B cell (primary cell): ENCODE results near the gene PDZRN3. TPM values are rescaled to one million over a fixed set of nuclear protein-coding genes. Genes with fewer than 3 reads are reported as not detected.

Source experiments
- ATAC-seq: fragments of 200-7000 bp; cut with Tn5 transposase; one replicate; pipeline ENCODE4 v1.10.0; 2021; ENCODE audit warnings: low read depth, mild to moderate bottlenecking, moderate number of reproducible peaks, moderate library complexity
- CTCF ChIA-PET: fragments of 350-600 bp; sonication (Branson Sonifier 250); formaldehyde crosslinking; loops from one replicate; lab custom pipeline; 2021; ENCODE audit warnings: antibody characterized with exemption, inconsistent platforms; lab: Charles Lee
- POLR2A ChIA-PET: fragments of 350-600 bp; sonication (Branson Sonifier 250); formaldehyde crosslinking; loops from one replicate; lab custom pipeline; 2021; ENCODE audit warnings: antibody characterized with exemption; lab: Charles Lee
- DNase-seq: peaks from one replicate; pipeline ENCODE4 v3.0.0; 2013
- H2AFZ ChIP-seq: 2 replicates; pipeline ENCODE4 v1.6.1; 2012; ENCODE audit warnings: mild to moderate bottlenecking, low read depth, low read length; ENCODE audit not compliant: insufficient read depth, poor library complexity, severe bottlenecking
- H3K27ac ChIP-seq, 2 donors: 1 replicate in 1 of 2; 2 replicates in 1 of 2; pipeline ENCODE4 v1.5.1; 2012 to 2013; ENCODE audit warnings: low read length in 2 of 2, mild to moderate bottlenecking in 2 of 2, moderate library complexity in 1 of 2
- H3K27me3 ChIP-seq, 4 experiments: fragments of 200-600 bp in 1 of 4; sonication (generic) in 1 of 4; replicated peaks in 1 of 4; 1 replicate in 2 of 4; 2 replicates in 2 of 4; pipeline versions ENCODE4 v1.6.1 to v1.7.0; 2013 to 2016; ENCODE audit warnings: low read length in 3 of 4, mild to moderate bottlenecking in 2 of 4, mixed read lengths in 1 of 4, moderate library complexity in 1 of 4; ENCODE audit not compliant: insufficient read depth in 4 of 4, control insufficient read depth in 3 of 4; ENCODE audit errors: control extremely low read depth in 1 of 4
- H3K36me3 ChIP-seq, 2 experiments: replicated peaks in 1 of 2; 1 replicate in 1 of 2; 2 replicates in 1 of 2; pipeline versions ENCODE4 v1.6.1 to v1.7.1; 2013; ENCODE audit warnings: low read length in 1 of 2; ENCODE audit not compliant: insufficient read depth in 2 of 2, control insufficient read depth in 1 of 2; ENCODE audit errors: control extremely low read depth in 1 of 2, extremely low read depth in 1 of 2
- H3K4me1 ChIP-seq, 2 donors: fragments of 200-600 bp in 1 of 2; sonication (generic) in 1 of 2; 1 replicate in 1 of 2; 2 replicates in 1 of 2; pipeline versions ENCODE4 v1.5.1 to v1.6.1; 2013 to 2017; ENCODE audit warnings: low read length in 2 of 2; ENCODE audit not compliant: control insufficient read depth in 2 of 2, insufficient read depth in 2 of 2
- H3K4me2 ChIP-seq: replicated peaks from 2 replicates; pipeline ENCODE3; 2012; ENCODE audit warnings: mild to moderate bottlenecking, low read depth, low read length; ENCODE audit not compliant: poor library complexity, severe bottlenecking
- H3K4me3 ChIP-seq, 5 experiments: fragments of 200-600 bp in 1 of 5; sonication (generic) in 1 of 5; 1 replicate in 3 of 5; 2 replicates in 2 of 5; pipeline versions ENCODE4 v1.5.1 to v1.7.0; 2011 to 2016; ENCODE audit warnings: low read length in 4 of 5, mild to moderate bottlenecking in 4 of 5, low read depth in 2 of 5, control low read depth in 1 of 5, moderate library complexity in 1 of 5; ENCODE audit not compliant: insufficient read depth in 1 of 5; ENCODE audit errors: control extremely low read depth in 1 of 5, extremely low read depth in 1 of 5
- H3K79me2 ChIP-seq: fragments of 200-600 bp; sonication (generic); one replicate; pipeline ENCODE4 v1.6.0; 2016; ENCODE audit warnings: low read length; ENCODE audit not compliant: control insufficient read depth, insufficient read depth
- H3K9ac ChIP-seq: fragments of 200-600 bp; sonication (generic); 2 replicates; pipeline ENCODE4 v1.6.1; 2017; ENCODE audit warnings: mild to moderate bottlenecking, low read length, moderate library complexity
- H3K9me3 ChIP-seq, 3 donors: one replicate each; pipeline versions ENCODE4 v1.6.1 to v1.7.1; 2013; ENCODE audit warnings: low read length in 2 of 3; ENCODE audit not compliant: control insufficient read depth in 2 of 3, insufficient read depth in 1 of 3; ENCODE audit errors: control extremely low read depth in 1 of 3
- H4K20me1 ChIP-seq: 2 replicates; pipeline ENCODE4 v1.6.0; 2012; ENCODE audit warnings: mild to moderate bottlenecking, low read length; ENCODE audit not compliant: insufficient read depth, control insufficient read depth, poor library complexity, severe bottlenecking
- H3K27ac Mint-ChIP-seq: one replicate; pipeline ENCODE4 v1.8.0; 2021; ENCODE audit warnings: mixed read lengths
- H3K27me3 Mint-ChIP-seq: one replicate; pipeline ENCODE4 v1.8.0; 2021; ENCODE audit warnings: mixed read lengths
- H3K4me1 Mint-ChIP-seq: one replicate; pipeline ENCODE4 v1.8.0; 2021; ENCODE audit warnings: mixed read lengths
- H3K4me3 Mint-ChIP-seq: one replicate; pipeline ENCODE4 v1.8.0; 2021; ENCODE audit warnings: mixed read lengths
- H3K9me3 Mint-ChIP-seq: one replicate; pipeline ENCODE4 v1.8.0; 2022; ENCODE audit warnings: mixed read lengths; ENCODE audit not compliant: insufficient read depth
- CTCF ChIP-seq: fragments of 200-600 bp; IDR thresholded peaks from one replicate; pipeline ENCODE4 v1.8.0; 2022; ENCODE audit warnings: antibody characterized with exemption, mild to moderate bottlenecking
- EZH2 ChIP-seq: IDR thresholded peaks from 2 replicates; pipeline ENCODE4 v1.6.1; 2012; ENCODE audit warnings: borderline replicate concordance, low read depth, mild to moderate bottlenecking, moderate library complexity, low read length; ENCODE audit not compliant: insufficient read depth, poor library complexity, severe bottlenecking
- WGBS: methylation state at CpG from one replicate; pipeline ENCODE4 v1.1.5; 2013; ENCODE audit warnings: missing lambda C conversion rate; ENCODE audit not compliant: insufficient coverage; 5-methylcytosine and 5-hydroxymethylcytosine counted together
- intact Hi-C: fragments of 100-400 bp; cut with micrococcal nuclease; formaldehyde crosslinking; loops from one replicate; pipeline ENCODE4 v1.10.0; 2022
- polyA plus RNA-seq: library from polyadenylated mRNA; depleted of rRNA; stranded (reverse); fragments of >200 nt; gene quantifications from 2 replicates; pipeline ENCODE4 v1.2.3, GENCODE V29; 2012
- total RNA-seq, 2 donors: library from RNA; stranded (reverse); fragments of 120-200 nt in 1 of 2; gene quantifications; 1 replicate in 1 of 2; 2 replicates in 1 of 2; pipeline versions ENCODE4 v1.2.3 to v1.2.4, GENCODE V29; 2013 to 2022

The PDZRN3 gene
- total and polyA plus RNA-seq, 2 donors (not counting 1 experiment from before 2014, with no cell fraction given): not detected

DNA sequence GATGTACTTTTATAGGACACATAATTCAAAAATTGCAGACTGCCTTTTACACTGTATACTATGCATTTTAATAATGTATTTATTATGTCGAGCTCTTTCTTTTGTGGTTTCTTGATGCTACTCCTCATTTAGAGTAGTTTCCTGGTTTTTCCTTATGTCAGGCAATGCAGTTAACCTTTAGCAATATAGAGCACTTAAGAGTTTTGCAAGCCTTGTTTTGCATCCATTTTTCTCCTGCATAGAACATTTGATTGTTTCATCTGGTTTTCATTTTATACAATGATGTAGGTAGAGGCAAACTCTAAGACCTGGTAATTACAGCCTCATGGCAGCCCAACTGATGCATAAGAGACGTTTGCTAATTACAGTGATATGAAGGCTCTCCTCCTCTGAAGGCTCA lies 86.3 kb downstream of the PDZRN3 start:
- Histone ChIP-seq H4K20me1 (no peaks in the 10 kb centered on the region), H3K27ac (no peak overlapping the region), H2AFZ (no peak overlapping the region), H3K9me3 (no peaks in the 10 kb centered on the region), H3K4me1 (no peaks in the 10 kb centered on the region), H3K4me2 (no peak overlapping the region), H3K79me2 (no peaks in the 10 kb centered on the region), H3K9ac (no peak overlapping the region), H3K27me3 (no peaks in the 10 kb centered on the region), H3K4me3 (no peak overlapping the region), H3K36me3 (no peaks in the 10 kb centered on the region)
- ChIA-PET CTCF (no interaction called here), POLR2A (no interaction called here)
- no peaks in the 10 kb centered on the region for H3K9me3 Mint-ChIP-seq
- no peak for ATAC-seq
- peaks cover 8% of the 10 kb centered on the region for H3K27me3 Mint-ChIP-seq
- WGBS: no CpG with 5 or more reads among the region's 2 CpGs
- H3K4me1 Mint-ChIP-seq: no peaks in the 10 kb centered on the region
- intact Hi-C loops: no loop called here
- H3K4me3 Mint-ChIP-seq: no peak overlapping the region
- TF ChIP-seq CTCF: no peak
- TF ChIP-seq EZH2: no peak
- no peak overlapping the region for H3K27ac Mint-ChIP-seq
- no peak for DNase-seq

GRCh38 chr3:73536952-73537351 lies 87.8 kb downstream of the PDZRN3 start:
- no peak overlapping the region for H3K4me3 ChIP-seq
- DNase-seq: no peak
- no peak overlapping the region for H3K27ac ChIP-seq
- no peaks in the 10 kb centered on the region for H3K9me3 Mint-ChIP-seq
- H4K20me1 ChIP-seq: no peaks in the 10 kb centered on the region
- no peaks in the 10 kb centered on the region for H3K4me1 Mint-ChIP-seq
- H3K9ac ChIP-seq: no peak overlapping the region
- no peak for ATAC-seq
- no peaks in the 10 kb centered on the region for H3K27me3 ChIP-seq
- TF ChIP-seq EZH2 (no peak), CTCF (no peak)
- H3K36me3 ChIP-seq: no peaks in the 10 kb centered on the region
- no peaks in the 10 kb centered on the region for H3K27me3 Mint-ChIP-seq
- intact Hi-C loops: no loop called here
- POLR2A ChIA-PET: no interaction called here
- H2AFZ ChIP-seq: no peak overlapping the region
- H3K4me2 ChIP-seq: no peak overlapping the region
- H3K4me1 ChIP-seq: no peaks in the 10 kb centered on the region
- H3K79me2 ChIP-seq: no peaks in the 10 kb centered on the region
- no peak overlapping the region for H3K27ac Mint-ChIP-seq
- H3K4me3 Mint-ChIP-seq: no peak overlapping the region
- no peaks in the 10 kb centered on the region for H3K9me3 ChIP-seq
- CTCF ChIA-PET: no interaction called here
